Thymus (tissue), 11 donors: ENCODE data around the gene TMEM229A. TPM values are rescaled to one million over a fixed set of nuclear protein-coding genes. Genes with fewer than 3 reads are reported as not detected.

Source experiments
- DNase-seq, 9 donors: peaks; one replicate each; pipeline ENCODE4 v3.0.0-alpha.2; 2013; ENCODE audit warnings: low spot score in 9 of 9, low read depth in 6 of 9, missing footprints in 1 of 9
- H3K27ac ChIP-seq, 2 donors: one replicate each; pipeline ENCODE4 v1.5.1; 2013; ENCODE audit warnings: control low read depth in 1 of 2, low read depth in 1 of 2, low read length in 1 of 2, mild to moderate bottlenecking in 1 of 2, moderate library complexity in 1 of 2
- H3K27me3 ChIP-seq, 2 donors: one replicate each; pipeline ENCODE4 v1.5.1; 2013; ENCODE audit warnings: low read length in 1 of 2; ENCODE audit not compliant: control insufficient read depth in 2 of 2, insufficient read depth in 1 of 2
- H3K36me3 ChIP-seq, 2 donors: one replicate each; pipeline ENCODE4 v1.5.1; 2013; ENCODE audit warnings: low read length in 1 of 2, mild to moderate bottlenecking in 1 of 2, moderate library complexity in 1 of 2; ENCODE audit not compliant: control insufficient read depth in 2 of 2, insufficient read depth in 2 of 2
- H3K4me1 ChIP-seq, 2 donors: one replicate each; pipeline ENCODE4 v1.5.1; 2013; ENCODE audit warnings: low read length in 2 of 2; ENCODE audit not compliant: control insufficient read depth in 2 of 2, insufficient read depth in 2 of 2
- H3K4me3 ChIP-seq, 2 donors: one replicate each; pipeline ENCODE4 v1.5.1; 2013; ENCODE audit warnings: low read length in 2 of 2, control low read depth in 1 of 2, mild to moderate bottlenecking in 1 of 2
- H3K9me3 ChIP-seq, 2 donors: one replicate each; pipeline ENCODE4 v1.5.1; 2013; ENCODE audit warnings: low read length in 1 of 2, mild to moderate bottlenecking in 1 of 2; ENCODE audit not compliant: control insufficient read depth in 2 of 2, insufficient read depth in 1 of 2
- WGBS: extraction: QIAGEN DNeasy Blood & Tissue Kit; methylation state at CpG from one replicate; pipeline ENCODE4 v1.1.7; 2013; 5-methylcytosine and 5-hydroxymethylcytosine counted together
- polyA plus RNA-seq: library from polyadenylated mRNA; stranded (reverse); fragments of 200-250 nt; gene quantifications from one replicate; pipeline ENCODE4 v1.2.3, GENCODE V29; 2013
- total RNA-seq: library from RNA; stranded (reverse); fragments of 120-200 nt; gene quantifications from one replicate; pipeline ENCODE4 v1.2.4, GENCODE V29; 2013
- donor health status: healthy.

The TMEM229A gene
- total and polyA plus RNA-seq, 2 donors: 0.02 TPM; not detected in 1

DNA sequence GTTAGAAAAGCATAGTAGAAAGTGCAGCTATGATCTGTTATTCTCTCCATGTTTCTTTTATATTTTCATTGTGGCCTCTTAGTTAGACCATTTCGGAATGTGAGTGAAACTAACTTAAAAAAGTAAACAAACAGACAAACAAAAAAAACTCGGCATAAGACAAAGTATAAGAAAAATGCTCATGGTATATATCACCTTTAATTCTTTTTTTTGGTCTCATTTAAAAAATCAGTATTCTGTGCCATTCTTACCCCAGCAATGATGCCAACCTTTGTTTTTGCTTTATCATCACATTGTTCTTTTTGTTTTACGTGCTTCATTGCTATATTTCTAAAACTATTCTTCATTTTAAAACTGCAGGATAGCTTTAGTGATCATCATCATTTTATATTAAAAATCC, 2.8 kb upstream of the TMEM229A start:
- Histone ChIP-seq H3K9me3 (no peaks in the 10 kb centered on the region), H3K27ac (no peak overlapping the region), H3K4me3 (no peak overlapping the region), H3K27me3 (peaks cover 27 to 38% of the 10 kb centered on the region in 2 donors), H3K4me1 (no peaks in the 10 kb centered on the region), H3K36me3 (no peaks in the 10 kb centered on the region)
- no peak for DNase-seq
- 88% methylated on average over 3 of the region's 3 CpGs for WGBS

DNA sequence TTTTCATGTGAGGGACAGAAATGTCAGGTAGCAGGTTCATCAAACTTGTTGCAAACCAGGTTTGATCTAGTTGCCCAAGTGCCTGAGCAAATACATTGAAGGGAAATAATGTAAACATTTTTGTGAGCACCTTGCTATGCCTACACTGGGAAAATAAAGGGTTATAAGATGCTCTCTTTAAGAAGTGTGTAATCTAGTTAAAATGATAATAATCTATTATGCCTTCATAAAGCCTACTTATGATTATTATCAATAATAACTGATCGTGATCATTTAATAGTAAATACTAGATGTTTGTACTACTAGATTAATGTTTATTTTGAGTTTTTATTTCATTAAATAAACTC, 1.9 kb upstream of the TMEM229A start:
- Histone ChIP-seq H3K36me3 (no peaks in the 10 kb centered on the region), H3K27ac (no peak overlapping the region), H3K27me3 (peaks cover 27 to 46% of the 10 kb centered on the region in 2 donors), H3K4me3 (no peak overlapping the region), H3K9me3 (no peaks in the 10 kb centered on the region), H3K4me1 (no peaks in the 10 kb centered on the region)
- no peak for DNase-seq
- WGBS: 98% methylated on average over 1 of the region's 1 CpG

DNA sequence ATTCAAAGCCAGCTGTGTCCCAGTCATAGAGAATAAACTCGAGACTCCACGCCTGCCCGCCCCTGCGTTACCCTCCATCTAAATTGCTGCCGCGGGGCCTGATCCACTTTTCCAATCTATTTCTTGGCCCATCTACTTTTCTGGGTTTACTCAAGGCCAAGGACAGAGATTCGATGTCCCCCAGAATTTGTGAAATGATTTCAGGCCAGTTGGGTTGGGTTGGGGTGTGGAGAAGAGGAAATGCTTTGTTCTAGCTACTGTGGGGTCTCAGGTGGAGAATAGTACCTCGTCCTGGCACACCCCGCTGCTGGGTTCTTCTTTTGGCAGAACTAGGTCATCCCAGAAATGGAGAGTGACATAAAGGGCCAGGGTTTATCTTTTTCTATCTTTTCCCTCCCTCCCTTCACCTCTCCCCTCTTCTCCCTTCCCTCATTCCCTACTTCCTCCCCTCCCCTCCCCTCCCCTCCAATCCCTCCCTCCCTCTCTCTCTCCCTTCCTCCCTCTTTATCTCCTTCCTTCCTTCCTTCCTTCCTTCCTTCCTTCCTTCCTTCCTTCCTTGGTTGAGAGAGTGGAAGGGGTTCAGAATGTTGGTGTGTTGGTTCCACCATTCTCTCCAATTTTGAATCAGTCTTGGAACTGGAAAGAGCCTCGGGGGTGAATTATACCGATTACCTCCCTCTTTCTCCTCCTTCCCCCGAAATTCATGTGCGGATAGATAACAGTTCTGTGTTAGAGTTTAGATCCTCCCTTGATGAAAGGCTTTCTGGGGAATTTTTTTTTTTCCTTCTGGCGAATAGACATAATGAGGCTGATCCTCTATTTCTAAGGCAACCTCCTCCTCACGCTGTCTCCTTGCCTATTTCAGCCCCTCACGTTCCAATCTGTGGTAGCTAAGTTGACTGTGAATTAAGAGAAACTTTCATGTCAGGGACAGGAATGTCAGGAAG, 1.2 kb upstream of the TMEM229A start:
- no peak overlapping the region for H3K27ac ChIP-seq
- H3K4me1 ChIP-seq: no peaks in the 10 kb centered on the region
- H3K9me3 ChIP-seq: no peaks in the 10 kb centered on the region
- 38% methylated on average over 16 of the region's 16 CpGs for WGBS
- H3K27me3 ChIP-seq: peaks cover 27 to 48% of the 10 kb centered on the region in 2 donors
- no peaks in the 10 kb centered on the region for H3K36me3 ChIP-seq
- H3K4me3 ChIP-seq: no peak overlapping the region
- DNase-seq: no peak

DNA sequence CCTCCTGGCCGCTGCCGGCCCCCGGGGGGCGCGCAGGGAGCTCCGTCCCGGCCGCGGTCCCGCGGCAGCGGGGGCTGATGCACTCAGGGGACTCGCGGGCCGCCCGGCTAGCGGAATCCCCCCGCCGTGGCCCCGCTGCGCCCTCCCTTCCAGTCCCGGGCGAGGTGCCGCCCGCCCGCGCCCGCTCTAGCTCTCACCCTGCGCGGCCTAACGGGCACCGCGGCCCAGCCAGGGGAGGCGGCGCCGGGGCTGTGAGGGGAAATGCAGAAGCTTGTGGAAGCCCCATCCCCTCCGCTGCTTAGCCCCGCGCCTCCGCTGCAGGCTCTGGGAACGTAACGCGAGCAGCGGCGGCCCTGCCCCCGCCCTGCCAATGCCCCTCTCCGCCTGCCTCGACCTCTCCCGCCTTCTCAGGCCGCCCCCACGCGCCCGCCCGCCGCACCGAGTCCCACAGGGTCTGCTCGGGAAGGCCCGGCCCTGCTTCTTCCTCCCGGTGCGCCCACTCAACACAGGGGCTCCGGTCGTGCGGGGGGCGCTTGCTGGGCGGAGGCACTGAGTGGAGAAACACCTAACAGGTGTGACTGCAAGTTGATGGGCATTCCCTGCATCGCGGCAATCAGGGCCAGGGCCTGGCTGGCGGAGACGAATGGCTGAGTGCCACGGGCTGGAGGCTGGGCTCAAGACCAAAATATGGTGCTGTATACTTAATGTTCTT, 384 bp upstream of the TMEM229A start:
- Histone ChIP-seq H3K27me3 (peaks cover 27 to 48% of the 10 kb centered on the region in 2 donors), H3K4me1 (no peaks in the 10 kb centered on the region), H3K27ac (no peak overlapping the region), H3K36me3 (no peaks in the 10 kb centered on the region), H3K9me3 (no peaks in the 10 kb centered on the region), H3K4me3 (no peak overlapping the region)
- WGBS: 4% methylated on average over 70 of the region's 70 CpGs
- DNase-seq: no peak

DNA sequence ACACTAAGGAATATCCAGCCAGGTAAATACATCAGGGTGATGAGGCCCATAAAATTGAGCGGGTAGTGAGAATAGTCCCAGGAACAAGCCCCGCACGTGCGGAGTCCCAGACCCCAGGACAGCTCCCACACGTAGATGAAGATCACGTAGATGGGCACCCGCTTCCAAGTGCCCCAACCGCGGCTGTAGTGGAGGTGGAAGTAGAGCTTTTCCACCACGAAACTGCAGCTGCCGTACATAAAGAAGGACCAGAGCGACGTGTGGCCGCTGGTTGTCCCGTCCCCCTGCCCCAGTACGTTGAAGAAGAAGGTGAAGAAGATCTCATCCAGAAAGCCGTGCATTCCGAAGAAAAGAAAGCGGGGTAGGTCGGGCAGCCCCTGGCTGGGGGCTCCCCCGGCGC, 948 bp downstream of the TMEM229A start:
- Histone ChIP-seq H3K4me3 (no peak overlapping the region), H3K4me1 (no peaks in the 10 kb centered on the region), H3K9me3 (no peaks in the 10 kb centered on the region), H3K36me3 (no peaks in the 10 kb centered on the region), H3K27ac (no peak overlapping the region), H3K27me3 (peaks cover 27 to 48% of the 10 kb centered on the region in 2 donors)
- 3% methylated on average over 22 of the region's 22 CpGs for WGBS
- DNase-seq: no peak

DNA sequence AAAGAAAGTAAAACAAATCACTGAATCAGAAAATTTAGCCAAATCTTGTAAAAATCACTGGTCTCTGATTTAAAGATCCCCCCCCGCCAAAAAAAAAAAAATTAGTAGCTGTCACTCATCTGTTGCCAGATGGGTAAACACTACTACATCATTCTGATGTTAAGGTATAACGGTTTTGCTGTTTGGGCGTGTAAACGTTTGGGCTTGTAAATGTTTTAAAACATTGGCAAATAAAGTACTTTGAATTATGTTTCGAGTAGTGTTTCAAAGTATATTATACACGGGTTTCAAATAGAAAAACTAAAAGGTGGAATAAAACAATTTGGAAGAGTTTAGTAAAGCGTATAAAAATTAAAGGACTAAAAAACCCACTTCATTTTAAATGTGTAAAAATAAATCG, 1.5 kb downstream of the TMEM229A start:
- DNase-seq: no peak
- Histone ChIP-seq H3K4me3 (no peak overlapping the region), H3K27me3 (peaks cover 27 to 47% of the 10 kb centered on the region in 2 donors), H3K36me3 (no peaks in the 10 kb centered on the region), H3K4me1 (no peaks in the 10 kb centered on the region), H3K27ac (no peak overlapping the region), H3K9me3 (no peaks in the 10 kb centered on the region)
- WGBS: 37% methylated on average over 8 of the region's 8 CpGs

DNA sequence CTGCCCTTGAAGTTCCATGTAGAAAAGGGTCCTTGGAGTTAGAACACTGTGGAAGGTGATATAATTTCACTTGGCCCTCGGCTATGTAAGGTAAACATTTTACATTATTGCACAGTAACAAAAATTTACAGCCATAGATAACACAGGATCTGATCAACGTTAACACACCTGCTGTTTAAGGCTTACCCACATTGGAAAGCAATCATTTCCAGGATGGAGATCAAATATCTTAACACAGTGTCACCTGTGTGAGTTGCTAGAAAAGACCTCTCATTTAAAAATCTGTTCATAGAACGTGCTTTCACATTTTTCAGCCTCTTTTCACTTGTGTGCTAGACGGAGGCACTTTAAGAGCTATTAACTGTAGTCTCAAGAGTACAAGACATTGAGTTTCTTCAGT, 1.9 kb downstream of the TMEM229A start:
- Histone ChIP-seq H3K27me3 (peaks cover 27 to 44% of the 10 kb centered on the region in 2 donors), H3K36me3 (no peaks in the 10 kb centered on the region), H3K9me3 (no peaks in the 10 kb centered on the region), H3K27ac (no peak overlapping the region), H3K4me1 (no peaks in the 10 kb centered on the region), H3K4me3 (no peak overlapping the region)
- DNase-seq: no peak
- 55% methylated on average over 4 of the region's 4 CpGs for WGBS

DNA sequence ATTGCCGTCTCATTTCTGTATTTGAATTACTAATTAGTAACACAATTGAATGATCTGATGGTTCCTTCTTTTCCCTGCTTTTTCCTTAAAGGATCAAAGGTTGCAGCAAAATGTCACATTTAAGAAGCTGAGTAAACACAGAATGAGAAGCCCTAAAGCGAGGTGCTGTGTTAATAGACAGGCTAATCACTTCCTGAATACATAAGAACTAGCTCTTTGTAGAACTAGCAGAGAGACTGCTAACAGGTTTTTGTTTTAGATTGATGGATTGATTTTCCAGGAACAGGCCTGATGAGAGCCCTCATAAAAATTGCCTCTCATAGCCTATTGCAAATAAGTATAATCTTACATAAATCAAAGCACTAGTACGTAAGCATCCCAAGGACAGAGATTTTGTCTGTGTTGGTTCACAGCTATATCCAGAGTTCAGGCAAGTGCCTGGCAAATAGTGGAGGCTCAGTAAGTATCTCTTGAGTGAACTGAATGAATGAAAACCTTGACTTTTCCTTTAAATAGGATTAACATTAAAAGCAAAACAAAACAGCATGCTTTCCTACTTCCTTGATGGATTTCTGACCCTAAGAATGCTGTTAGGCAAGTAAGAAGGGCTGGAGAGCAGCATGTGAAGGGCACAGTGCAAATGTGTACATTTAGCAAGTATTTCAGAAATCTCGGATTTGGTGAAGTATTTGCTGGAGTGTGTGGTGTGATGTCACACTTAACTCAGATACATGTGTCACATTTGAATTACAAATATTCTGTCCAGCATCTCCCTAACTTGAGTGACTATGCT, 3.3 kb downstream of the TMEM229A start:
- no peaks in the 10 kb centered on the region for H3K9me3 ChIP-seq
- peaks cover 27 to 43% of the 10 kb centered on the region in 2 donors for H3K27me3 ChIP-seq
- no peak overlapping the region for H3K4me3 ChIP-seq
- no peak overlapping the region for H3K27ac ChIP-seq
- WGBS: 76% methylated on average over 4 of the region's 4 CpGs
- no peak for DNase-seq
- no peaks in the 10 kb centered on the region for H3K4me1 ChIP-seq
- H3K36me3 ChIP-seq: no peaks in the 10 kb centered on the region

DNA sequence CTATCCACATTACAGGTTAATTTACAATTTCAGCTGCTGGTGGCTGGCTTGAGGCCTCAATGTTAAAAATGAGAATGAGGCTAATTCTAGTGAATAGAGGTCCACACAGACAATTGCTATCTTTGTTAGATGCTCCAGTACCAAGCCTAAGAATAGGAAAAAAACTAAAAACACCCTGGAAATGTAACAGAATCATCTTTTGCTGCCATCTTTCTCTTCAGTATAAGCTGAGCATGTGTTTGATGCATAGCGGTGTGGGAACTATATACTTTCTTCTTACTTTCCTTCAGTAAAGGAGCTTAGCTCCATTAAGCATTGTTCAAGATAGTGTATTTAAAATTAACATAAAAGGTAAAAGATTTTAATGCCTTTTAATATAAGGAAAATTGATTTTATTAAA, 5.6 kb downstream of the TMEM229A start:
- Histone ChIP-seq H3K27me3 (peaks cover 6 to 23% of the 10 kb centered on the region in 2 donors), H3K27ac (no peak overlapping the region), H3K4me3 (no peak overlapping the region), H3K4me1 (no peaks in the 10 kb centered on the region), H3K36me3 (no peaks in the 10 kb centered on the region), H3K9me3 (no peaks in the 10 kb centered on the region)
- DNase-seq: no peak
- WGBS: 99% methylated on average over 1 of the region's 1 CpG
